HG02610 (cell line): ENCODE results near the gene PIK3CA.
"Not testable (repeated sequence)": the region's sequence is repeated elsewhere in the genome, so short reads cannot be mapped to it uniquely, and the experiment has no call there.

Experiments used
- ATAC-seq: cut with Tn5 transposase; IDR thresholded peaks from one replicate; pipeline ENCODE4 v1.9.1; 2021; ENCODE audit warnings: mild to moderate bottlenecking, moderate library complexity; ENCODE audit not compliant: unreplicated experiment

The PIK3CA gene

DNA sequence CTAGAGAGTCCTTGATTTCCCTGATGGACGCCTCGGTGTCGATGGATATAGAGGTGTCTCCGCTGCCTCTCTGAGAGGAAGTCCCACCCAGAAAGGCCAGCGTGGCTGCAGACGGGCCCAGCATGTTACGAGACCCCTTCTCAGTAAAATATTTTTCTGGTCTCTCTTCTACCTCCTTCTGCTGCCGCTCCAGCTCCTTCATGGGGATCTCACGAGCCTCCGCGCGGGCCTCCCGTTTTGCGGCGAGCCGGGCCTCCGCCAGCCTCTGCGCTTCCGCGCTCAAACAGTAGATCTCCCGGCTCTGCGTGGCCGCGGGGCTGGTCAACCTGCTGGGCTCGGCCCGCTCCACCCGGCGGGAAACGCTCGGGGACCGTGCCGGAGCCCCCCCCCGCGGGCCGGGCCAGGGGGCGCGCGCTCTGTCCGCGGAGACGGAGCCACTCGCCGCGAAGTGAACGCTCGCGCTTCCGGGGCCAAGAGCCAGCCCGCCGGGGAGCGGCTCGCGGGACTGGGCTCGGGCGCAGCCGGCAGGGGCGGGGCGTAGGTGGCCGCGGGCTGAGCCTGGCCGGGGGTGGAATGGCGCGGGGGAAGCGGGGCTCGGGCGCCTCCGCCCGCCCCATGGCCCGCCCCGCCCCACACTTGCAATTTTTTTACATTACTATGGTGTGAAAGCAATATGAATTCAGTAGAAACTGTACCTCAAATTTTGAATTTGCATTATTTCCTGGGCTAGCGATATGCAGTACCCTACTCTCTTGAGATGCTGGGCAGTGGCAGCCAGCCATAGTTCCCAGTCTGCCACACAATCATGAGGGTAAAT lies 113.0 kb downstream of the PIK3CA start:
- ATAC-seq = peak; percentile 72

DNA sequence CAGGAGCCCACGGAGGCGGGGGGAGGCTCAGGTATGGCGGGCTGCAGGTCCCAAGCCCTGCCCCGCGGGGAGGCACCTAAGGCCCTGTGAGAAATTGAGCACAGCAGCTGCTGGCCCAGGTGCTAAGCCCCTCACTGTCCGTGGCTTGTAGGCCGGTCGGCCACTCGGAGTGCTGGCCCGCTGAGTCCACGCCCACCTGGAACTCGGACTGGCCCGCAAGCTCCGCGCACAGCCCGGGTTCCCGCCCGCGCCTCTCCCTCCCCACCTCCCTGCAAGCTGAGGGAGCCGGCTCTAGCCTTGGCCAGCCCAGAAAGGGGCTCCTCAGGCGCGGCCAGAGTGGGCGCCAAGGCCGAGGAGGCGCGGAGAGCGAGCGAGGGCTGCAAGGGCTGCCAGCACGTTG lies 115.0 kb downstream of the PIK3CA start:
- ATAC-seq = no peak

DNA sequence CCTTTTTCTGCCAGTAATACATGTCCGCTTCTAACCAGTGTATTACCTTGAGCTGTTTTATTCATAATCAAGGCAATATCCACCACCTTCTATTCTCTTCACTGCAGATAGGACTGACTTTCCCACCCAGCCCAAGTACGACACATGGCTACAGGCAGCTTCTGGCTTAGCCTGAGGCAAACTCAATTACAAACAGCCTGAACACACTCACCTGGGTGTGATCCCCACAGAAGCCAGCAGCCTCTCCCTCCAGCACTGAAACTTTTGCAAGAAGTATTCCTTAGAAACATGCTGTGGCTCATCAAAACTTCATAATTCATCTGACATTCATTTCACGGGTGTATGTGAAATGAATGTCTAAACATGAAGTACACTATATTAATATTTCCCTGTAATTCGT lies 116.3 kb downstream of the PIK3CA start:
- no peak for ATAC-seq

DNA sequence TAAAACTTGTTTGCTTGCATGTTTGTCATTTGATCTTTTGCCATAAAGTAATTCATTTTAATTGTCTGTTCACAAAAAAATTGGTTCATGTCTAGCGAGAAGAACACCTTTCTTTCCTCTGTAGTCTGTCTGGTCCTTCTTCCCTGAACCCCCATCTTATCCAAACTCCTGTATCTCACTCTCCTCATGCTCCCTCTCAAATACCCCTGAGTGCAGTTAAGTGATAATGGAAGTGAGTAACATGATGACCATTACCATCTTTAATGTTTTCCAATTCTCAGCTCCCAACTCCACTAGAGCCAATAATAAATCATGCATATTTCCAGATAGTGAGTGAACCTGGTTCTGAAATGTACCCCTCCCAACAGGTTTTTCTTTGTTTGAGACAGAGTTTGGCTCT lies 116.9 kb downstream of the PIK3CA start:
- no peak for ATAC-seq

DNA sequence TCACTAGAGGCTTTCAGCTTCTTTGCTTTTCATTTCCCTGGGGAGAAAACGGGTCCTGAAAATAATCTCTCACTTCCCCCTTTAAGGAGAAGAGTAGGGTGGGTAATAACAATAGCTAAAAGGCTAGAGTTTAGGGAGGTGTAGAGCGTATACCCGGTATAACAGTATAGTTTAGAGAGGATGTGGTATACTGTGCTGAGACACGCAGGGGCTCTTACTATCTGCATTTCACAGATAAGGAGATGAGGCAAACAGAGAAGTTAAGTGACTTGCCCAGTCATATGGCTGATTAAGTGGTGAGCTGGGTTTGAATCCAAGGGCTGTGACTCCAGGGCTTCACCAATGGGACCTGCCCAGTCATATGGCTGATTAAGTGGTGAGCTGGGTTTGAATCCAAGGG lies 117.7 kb downstream of the PIK3CA start:
- ATAC-seq = peak; percentile 88

DNA sequence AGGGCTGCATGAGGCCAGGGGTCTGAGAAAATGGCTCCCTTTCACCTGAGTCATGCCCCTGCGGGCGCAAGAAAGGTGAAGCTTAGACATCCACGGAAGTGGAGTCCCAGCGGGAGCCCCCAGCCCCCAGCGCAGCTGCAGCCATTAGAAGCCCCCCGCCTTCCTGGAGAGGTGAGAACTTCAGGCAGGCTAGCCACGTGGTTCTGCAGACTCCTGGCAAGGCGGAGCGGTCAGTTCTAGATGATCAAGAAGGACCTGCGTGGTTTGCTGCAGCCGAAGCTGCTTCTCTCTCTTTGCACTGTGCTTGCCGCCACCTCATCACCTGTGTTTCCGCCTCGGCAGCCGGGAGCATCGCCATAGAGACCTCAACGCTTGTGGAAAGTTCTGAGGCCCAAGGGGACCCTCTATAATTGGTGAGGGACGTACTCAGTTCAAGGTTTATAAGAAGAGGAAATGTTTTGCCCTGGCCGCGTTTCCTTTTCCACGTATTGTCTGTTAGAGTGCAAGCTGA lies 118.6 kb downstream of the PIK3CA start:
- no peak for ATAC-seq

DNA sequence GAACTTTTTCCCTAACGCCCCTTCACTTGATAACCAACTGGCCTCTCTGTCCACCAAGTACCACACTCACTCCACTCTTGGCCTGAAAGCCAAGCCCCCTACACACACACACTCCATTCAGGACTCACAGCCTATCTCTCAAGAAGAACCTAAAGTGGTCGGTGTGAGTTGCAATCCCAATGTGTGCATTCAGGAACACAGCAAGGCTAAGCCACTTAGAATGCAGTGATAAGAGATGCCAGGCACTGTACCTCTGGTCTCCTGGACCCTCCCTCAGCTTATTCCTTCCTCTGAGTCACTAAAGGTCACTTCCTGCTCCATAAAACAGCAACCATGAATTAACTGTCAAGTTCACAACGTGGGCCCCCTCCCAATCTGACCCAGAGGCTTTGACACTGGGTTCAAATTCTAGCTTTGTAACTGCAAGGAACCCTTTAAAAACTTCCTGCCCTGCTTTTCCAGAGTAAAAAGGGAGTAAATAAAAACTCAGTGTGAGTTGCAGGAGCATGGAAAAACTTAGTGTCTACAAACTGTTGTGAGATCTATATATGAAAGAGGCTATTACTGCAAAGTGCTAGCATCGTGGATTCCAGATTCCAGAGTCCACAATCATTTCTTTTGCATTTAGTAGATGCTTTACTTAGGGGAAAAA lies 120.4 kb downstream of the PIK3CA start:
- ATAC-seq = no peak

DNA sequence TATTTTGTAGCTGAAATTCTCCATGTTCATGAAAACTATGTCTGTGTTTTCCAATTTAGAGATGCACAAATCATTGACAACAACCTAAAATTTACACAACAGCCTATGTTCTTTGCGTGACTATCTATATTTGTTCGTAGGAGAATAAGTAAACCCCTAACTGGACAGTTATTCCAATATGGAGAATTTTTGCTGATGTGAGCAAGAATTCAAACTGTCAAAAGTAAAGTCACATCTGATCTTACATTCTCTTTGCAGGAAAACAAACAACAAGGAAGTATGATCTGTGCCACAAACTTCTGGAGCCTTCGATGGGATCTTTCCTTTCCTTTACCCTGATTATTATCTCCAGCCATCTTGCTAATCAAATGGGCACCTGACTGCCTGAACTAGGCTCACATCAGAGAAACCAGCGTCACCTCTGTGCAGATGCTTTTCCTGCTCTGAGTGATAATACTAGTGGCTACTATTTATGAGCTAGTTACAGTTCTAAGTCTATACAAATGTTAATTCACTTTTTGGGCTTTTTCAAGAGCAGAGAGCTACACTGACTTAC lies 121.1 kb downstream of the PIK3CA start:
- ATAC-seq = no peak

DNA sequence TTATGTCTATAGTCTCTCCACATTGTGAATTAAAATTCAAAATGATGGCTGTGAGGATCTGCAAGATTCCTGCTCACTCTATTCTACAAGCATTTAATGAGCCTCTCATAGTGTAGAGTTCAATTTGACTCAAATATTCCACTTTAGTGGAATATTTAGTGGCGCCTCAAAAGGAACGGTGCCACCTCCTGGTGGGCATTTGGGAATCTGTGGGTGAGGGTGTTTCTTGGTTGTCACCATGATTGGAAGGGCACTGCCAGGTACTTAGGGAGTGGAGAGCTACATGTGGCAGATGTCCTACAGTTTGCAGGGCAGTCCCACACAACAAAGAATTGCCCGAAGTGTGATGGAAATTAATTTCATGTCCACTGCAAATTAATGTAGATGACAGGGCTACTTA lies 124.2 kb downstream of the PIK3CA start:
- no peak for ATAC-seq

DNA sequence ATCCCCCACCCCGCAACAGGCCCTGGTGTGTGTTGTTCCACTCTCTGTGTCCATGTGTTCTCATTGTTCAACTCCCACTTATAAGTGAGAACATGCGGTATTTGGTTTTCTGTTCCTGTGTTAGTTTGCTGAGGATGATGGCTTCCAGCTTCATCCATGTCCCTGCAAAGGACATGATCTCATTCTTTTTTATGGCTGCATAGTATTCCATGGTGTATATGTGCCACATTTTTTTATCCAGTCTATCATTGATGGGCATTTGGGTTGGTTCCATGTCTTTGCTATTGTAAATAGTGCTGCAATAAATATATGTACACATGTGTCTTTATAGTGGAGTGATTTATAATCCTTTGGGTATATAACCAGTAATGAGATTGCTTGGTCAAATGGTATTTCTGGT lies 126.3 kb downstream of the PIK3CA start:
- ATAC-seq = not testable (repeated sequence)

DNA sequence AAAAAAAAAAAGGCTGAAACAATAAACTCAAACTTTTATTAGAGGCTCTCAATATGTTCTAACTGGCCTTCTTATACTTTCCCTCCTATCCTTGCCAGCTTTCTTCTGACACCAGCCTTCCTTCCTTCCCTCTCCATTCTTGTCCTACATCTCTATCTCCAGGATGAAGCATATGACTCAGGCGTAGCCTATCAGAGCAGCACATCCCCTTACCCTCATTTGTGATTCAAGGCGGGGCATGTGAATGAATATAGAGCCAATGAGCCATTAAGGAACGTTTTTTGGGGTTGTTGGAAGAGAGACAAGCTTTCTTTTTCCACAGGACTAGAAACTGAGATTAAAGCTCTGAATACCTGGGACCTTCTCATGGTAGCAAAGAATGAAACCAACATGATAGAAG lies 127.8 kb downstream of the PIK3CA start:
- ATAC-seq = no peak

DNA sequence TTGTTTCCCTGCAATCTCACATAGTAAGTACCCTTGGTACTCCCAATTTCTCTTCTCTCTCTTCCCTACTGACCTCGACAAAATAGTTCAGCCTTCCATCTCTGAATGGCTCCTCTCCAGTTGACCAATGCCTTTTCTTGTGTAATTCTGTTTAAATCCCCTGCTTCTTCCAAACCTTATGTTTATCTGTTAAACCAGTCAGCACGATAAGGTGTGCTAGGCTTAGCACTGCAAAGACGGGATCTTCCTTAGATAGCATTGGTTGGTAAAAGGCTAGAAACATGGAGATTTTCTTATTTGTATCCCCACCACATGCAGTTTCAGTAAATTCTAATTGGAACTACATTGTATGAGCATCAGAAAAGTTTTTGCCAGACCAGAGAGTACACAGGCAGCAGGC lies 128.6 kb downstream of the PIK3CA start:
- no peak for ATAC-seq

DNA sequence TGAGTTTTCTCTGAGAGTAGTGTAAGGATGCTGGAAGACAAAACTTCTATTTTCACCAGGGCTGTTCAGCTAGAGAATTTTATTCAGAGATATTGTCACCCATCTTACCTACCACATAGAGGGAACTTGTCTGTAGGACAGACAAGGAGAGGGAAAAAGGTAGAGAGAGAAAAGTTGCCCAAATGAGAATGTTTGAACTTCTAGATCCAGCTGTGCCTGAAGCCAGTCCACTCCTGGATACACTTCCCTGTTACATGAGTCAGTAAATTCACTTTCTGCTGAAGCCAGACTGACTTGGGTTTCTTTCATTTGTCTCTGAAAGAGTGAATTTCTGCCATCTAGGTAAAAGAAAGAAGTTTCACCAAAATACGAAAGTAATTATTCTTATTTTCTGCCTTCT lies 130.0 kb downstream of the PIK3CA start:
- no peak for ATAC-seq

DNA sequence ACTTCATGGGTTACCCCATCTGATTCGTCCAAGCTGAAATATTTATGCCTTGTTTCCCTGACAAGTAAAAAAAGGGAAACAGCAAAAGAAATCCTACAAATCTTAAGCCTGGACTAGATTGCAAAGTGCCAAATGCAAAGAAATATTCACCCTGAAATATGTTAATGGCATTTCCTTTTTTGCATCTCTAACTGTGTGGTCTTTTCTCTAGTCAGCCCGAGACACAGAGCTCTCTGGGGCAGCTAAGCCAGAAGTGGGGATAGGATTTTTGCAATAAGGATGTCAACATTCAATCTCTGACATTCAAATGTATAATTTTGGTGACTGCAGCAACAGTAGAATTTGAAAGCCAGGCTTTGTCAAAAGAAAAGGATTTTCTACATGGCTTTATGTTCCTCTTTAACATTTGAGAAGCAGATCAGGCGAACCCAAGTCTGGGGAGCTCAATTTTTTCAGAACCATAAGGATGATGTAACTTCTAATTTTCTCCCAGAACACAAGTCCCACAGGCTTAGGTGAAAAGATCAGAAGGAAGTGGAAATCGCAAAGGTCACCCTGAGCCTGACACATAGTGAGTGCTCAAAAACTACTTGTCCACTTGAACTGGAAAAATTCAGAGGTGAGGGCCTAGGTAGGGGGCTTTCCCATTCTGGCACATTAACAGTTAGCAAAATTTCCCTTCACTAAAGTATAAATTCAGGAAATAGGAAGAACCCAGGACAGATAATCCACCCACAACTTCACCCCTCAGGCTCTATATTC lies 131.0 kb downstream of the PIK3CA start:
- ATAC-seq = no peak

DNA sequence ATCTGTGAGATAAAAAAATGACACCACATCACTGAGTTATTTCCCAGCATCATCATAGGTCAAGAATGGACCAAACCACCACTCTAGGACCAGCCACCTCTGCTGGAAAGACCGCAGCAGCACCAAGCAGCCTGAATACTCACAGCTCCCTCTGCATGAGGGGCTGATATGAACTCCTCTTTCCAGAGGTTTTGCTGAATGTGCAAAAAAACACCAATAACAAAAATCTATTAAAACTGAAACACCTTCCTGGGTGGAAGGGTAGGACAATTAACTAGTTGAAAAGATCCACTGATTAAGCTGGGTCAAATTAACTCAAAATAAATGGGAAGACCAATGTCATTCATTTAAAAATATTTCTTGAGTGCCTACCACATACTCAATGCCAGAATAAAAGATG lies 131.7 kb downstream of the PIK3CA start:
- ATAC-seq = no peak

DNA sequence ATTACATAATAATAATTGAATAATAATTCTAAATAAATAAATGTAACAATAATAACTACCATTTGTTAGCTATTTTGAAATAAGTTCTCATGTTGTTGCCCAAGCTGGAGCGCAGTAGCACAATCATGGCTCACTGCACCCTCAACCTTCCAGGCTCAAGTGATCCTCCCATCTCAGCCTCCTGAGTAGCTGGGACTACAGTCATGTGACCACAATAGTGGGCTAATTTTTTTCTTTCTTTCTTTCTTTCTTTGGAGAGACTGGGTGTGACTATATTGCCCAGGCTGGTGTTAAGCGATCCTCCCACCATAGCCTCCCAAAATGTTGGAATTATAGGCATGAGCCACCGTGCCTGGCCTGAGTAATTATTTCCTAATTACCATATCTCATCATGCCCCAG lies 133.7 kb downstream of the PIK3CA start:
- ATAC-seq = no peak

DNA sequence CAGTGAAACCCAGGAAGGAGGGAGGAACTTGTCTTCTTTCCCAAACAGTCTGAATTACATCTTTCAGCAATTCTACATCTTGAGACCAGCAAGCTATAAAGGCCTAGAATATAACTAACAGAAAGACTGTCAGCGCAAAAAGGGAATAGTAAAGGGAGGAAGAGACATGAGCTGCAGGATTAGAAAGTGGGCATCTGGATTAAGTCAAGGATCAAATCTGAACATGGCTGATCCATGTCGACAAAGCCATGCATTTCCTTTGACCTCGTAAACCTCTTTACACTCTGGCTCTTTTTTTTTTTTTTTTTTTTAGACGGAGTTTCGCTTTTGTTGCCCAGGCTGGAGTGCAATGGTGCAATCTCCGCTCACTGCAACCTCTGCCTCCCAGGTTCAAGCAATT lies 138.2 kb downstream of the PIK3CA start:
- no peak for ATAC-seq

DNA sequence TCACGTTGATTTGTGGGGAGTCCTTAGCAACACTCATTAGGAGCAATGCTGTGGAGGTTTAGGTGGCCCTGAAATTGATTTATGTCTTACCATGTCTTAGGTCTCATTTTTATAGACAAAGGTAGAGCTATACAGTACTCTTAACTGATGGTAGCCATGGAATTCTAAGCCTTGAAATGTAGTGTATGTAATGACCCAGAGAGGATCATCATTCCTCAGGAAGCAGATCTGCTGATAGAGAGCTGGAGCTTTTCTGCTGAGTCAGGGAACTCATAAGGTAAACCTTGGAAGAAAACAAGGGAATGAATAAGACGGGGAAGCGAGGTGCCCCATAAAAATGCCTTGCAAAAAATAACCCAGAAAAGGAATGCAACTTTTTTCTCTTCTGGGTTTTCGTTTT lies 140.7 kb downstream of the PIK3CA start:
- ATAC-seq = no peak

DNA sequence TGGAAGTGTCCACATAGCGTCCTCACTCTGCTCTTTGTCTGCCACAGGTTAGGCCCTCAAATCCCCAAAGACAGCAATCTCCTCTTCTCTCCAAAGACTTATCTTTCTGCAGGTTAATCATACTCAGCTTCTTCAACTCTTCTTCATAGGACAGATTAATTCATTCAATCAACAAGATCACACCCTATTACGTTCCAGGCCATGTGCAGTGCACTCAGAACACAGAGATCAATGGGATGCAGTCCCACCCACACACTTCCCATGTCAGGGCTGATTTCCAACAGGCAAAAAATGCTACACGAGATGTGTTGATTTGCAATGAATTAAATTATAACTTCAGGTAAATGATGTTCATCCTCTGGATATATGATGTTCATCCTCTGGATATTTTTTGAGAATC lies 141.1 kb downstream of the PIK3CA start:
- ATAC-seq = no peak
